NCI-H2107 (cell line): ENCODE measurements around the gene ZFP91.

Experiments used
- DNase-seq: peaks from one replicate; lab custom pipeline; 2025; lab: John Stamatoyannopoulos, UW

ZFP91 gene

GRCh38 chr11:58631378-58631777 lies 52.5 kb downstream of the ZFP91 start:
- no peak for DNase-seq

GRCh38 chr11:58632510-58632909 lies 53.6 kb downstream of the ZFP91 start:
- DNase-seq: no peak

GRCh38 chr11:58636587-58636986 lies 57.7 kb downstream of the ZFP91 start:
- DNase-seq: no peak

DNA sequence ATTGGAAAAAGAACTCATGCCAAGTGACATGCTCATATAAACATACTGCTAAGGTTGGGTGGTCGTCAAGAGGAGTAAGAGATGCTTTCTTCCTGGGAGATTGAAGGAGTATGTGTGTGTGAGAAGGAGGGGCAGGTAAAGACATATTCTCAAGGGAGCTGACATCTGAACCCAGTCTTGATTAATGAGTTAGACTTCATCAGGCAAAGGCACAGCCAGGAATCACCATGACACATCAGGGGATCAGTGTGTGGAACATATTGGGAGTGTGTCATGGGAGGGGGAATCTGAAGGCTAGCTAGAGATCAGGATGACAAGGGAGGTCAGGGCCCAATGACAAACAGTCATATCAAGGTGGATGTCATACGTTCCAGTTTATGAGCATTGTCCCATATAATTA lies 58.5 kb downstream of the ZFP91 start:
- DNase-seq: no peak

- no peak for DNase-seq
Observed at GRCh38 chr11:58639103-58639502, 60.2 kb downstream of the ZFP91 start.

DNA sequence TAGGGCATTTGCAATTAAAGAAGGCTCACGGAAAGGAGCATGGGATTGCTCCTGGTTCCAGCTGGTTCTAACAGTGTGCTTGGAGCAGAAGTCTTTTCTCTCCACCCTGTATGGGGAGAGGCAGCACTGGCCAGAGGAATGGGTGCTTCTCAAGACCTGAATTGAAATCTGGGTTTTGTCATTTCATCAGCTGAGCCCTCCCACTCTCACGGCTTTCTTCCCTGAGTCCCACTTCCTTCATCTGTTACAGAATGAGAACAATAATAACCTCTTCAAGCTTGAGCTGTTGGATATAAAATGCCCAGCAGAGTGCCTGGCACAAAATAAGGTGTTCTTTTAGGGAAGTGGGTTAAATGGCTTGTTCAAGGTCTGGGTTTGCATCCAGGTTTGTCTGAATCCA lies 60.8 kb downstream of the ZFP91 start:
- DNase-seq: no peak

- no peak for DNase-seq
Observed at GRCh38 chr11:58640386-58641023, 61.6 kb downstream of the ZFP91 start.

- no peak for DNase-seq
Observed at GRCh38 chr11:58641341-58641740, 62.5 kb downstream of the ZFP91 start.

DNA sequence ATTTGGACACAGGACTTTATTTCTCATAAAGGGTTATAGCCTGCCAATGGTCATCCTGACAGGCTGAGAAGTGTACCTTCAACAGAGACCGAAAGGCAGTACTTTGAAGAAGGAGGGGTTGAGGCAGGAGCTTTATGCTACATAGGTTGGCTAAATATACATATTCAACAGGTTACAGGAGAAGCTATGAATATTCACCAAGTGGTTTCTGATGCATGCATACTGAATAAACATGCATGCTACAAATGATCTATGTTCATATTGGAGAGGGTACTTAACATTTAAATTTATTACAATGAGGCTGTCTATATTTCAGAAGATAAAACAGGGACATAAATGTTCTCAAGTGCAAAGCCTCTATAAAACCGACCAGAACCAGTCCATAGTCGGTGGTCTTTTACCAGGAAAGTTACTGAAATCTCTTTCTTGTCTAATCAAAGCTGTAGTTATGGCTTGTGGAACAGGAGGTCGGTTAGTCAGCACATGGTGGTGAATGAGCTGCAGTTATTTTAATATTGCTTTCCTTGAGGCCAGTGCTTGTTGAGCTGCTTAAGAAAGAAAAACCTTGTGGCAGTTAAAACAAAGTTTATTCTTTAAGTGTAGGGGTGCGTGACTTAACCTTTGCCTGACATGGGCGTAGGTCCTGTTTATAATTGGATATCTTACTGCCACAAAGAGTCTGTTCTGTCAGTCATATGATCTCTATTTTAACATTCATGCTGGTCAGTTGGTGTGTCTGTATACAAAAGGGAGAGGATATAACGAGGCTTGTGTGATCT lies 63.1 kb downstream of the ZFP91 start:
- DNase-seq: no peak

GRCh38 chr11:58645854-58646253 lies 67.0 kb downstream of the ZFP91 start:
- no peak for DNase-seq

GRCh38 chr11:58647141-58647699 lies 68.4 kb downstream of the ZFP91 start:
- no peak for DNase-seq

- DNase-seq: no peak
Observed at GRCh38 chr11:58647866-58648265, 69.0 kb downstream of the ZFP91 start.

DNA sequence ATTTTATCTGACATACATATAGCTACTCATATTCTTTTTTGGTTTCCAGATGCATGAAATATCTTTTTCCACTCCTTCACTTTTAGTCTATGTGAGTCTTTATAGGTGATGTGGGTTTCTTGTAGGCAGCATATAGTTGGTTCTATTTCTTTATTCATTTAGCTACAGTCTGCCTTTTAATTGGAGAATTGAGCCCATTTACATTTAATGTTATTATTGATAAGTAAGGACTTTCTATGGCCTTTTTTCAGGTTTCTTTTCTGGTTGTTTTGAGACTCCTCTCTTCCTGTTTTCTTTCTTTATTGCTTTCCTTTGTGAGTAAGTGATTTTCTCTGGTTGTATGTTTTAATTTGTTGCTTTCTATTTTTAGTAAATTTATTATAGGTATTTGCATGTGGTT lies 70.8 kb downstream of the ZFP91 start:
- no peak for DNase-seq

DNA sequence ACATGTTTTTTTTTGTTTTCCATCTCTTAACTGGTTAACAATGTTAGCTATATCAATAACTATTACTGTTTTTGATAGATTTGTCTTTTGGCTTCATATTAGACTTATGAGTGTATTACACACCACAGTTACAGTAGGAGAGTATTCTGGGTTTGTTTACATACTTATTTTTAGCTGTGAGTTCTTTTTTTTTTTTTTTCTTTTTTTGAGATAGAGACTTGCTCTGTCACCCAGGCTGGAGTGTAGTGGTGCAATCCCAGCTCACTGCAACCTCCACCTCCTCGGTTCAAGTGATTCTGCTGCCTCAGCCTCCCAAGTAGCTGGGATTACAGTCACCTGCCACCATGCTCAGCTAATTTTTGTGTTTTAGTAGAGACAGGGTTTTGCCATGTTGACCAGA lies 71.6 kb downstream of the ZFP91 start:
- no peak for DNase-seq

DNA sequence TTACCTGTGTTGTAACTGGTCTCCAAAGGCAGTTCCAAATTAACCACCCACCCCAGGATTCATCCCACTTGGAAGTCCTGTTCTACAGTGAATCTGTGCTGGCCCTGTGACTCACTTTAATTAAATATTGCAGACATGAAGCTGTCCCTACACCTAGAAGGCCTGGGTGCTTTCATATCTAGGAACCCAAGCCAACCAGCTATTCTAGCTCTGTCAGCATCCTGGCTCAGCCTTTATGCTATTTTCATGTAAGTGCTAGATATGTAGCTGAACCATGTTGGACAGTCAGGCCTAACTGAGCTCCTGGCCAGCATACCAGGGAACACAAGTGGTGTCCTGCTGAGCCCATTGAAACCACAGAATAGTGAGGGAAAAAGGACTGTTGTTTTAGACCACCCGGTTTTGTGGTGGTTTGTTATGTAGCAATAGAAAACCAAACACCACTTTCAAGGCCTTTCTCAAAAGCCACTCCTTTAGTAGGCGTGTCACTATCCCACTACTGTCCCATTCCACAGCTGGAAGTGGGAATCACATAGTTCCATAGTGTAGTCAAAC lies 73.9 kb downstream of the ZFP91 start:
- no peak for DNase-seq

DNA sequence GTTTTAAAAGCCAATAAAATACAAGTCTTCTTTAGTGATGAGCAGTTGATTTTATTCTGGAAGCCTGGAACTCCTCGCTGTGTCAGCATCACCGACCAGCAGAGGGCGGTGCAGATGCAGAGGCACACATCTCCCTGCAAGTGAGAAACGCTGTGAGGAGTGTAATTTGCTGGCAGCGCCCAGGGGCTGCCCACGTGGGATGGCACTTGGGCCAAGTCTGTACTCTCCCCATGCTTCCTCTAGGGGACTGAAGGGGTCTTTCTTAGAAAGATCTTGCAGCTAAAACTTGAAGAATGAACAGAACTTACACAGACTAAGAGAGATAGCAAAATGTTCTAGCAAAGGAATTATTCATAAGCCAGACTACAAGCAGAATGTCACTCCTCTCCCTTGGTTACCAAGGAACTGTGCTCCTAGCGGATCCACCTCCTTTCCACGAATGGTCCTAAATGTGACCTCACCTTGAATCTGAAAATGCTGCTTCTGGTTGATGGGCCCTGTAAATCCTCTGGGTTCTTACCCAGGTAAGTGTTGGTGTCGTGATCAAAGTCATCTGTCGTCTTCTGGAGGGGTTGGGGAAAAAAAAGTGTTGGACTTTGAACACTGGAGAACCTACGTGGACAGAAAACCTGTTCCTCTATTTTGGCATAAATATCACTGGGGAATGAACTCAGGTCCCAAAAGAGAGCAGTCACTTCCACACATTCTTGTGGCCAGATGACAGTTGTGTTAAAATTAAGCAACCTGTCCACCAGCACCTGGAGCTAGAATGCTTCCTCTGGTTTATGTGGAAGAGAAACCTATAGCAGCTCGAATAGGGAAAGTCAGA lies 75.4 kb downstream of the ZFP91 start:
- peak; percentile 13 for DNase-seq

DNA sequence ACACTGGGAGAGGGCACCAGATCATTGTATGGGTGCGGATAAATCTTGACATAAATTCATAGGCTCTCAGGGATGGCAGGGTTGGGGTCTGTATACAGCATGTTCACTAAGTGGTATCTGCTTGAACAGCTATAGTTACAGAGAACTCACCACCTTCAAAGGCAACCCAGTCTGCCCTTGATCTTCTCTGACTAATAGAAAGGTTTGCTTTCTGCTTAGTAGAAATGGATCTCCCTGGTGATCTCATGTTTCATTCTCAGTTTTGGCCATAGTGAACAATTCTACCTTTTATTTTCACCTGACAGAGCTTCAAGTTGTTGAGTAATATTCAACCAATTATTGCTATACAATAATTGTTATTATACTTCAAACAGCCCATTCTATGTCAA lies 76.0 kb downstream of the ZFP91 start:
- DNase-seq: no peak

GRCh38 chr11:58656348-58656747 lies 77.5 kb downstream of the ZFP91 start:
- no peak for DNase-seq

DNA sequence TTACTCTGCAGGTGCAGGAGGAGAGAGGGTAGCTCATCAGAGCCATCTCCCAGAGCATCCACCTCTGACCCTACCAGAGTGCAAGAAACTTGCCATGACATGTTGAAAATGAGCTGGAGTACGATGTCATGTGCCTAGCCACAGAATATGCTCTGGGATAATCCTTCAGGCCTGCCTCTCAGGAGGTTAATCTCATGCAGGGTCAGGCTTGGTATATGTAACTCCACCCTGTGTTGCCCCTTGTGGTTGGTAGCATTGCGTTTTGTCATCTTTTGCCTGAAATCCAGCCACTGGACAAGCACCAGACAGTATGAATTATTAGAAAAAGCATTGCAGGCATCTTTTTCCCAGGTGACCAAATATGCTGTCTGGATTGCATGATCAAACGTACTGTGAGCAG lies 79.8 kb downstream of the ZFP91 start:
- no peak for DNase-seq

GRCh38 chr11:58659404-58659803 lies 80.5 kb downstream of the ZFP91 start:
- DNase-seq: no peak

- no peak for DNase-seq
Observed at GRCh38 chr11:58659910-58660570, 81.2 kb downstream of the ZFP91 start.
